ENCODE measurements around the gene CALN1.
"Not testable (repeated sequence)": the region's sequence is repeated elsewhere in the genome, so short reads cannot be mapped to it uniquely, and the experiment has no call there.

CALN1 gene

GRCh38 chr7:72077786-72078185, 334.4 kb downstream of the CALN1 start:
- DNase-seq: no peak
- peaks cover 0 to 14% (median 3%) of the 10 kb centered on the region in 4 experiments for H3K36me3 ChIP-seq (ENCODE audit: control insufficient read depth in 4 of 4, insufficient read depth in 4 of 4, low read length in 3 of 4)
- H3K4me3 ChIP-seq (ENCODE audit: control insufficient read depth in 1 of 7, extremely low read depth in 1 of 7, insufficient read depth in 4 of 7, low read depth in 2 of 7, low read length in 6 of 7): no peak overlapping the region
- ChIA-PET POLR2A (no interaction called here), CTCF (no interaction called here)
- no peaks in the 10 kb centered on the region for H3K27me3 ChIP-seq (replicated peaks in 2 of 5; ENCODE audit: control insufficient read depth in 4 of 5, insufficient read depth in 5 of 5, low read length in 4 of 5)
- no peak overlapping the region for H3K27ac ChIP-seq (ENCODE audit: insufficient read depth in 1 of 2, low read depth in 1 of 2, low read length in 2 of 2, poor library complexity in 1 of 2, severe bottlenecking in 2 of 2)
- WGBS (ENCODE audit: insufficient coverage): 88% methylated on average over 3 of the region's 4 CpGs
- peaks cover 9 to 46% (median 34%) of the 10 kb centered on the region in 4 experiments for H3K4me1 ChIP-seq (ENCODE audit: control extremely low read depth in 1 of 4, control insufficient read depth in 4 of 4, insufficient read depth in 4 of 4, low read length in 3 of 4)
- H3K9me3 ChIP-seq (ENCODE audit: control extremely low read depth in 1 of 5, control insufficient read depth in 4 of 5, insufficient read depth in 2 of 5, low read depth in 1 of 5, low read length in 4 of 5): peaks cover 0 to 8% (median 0%) of the 10 kb centered on the region in 5 experiments

- Histone ChIP-seq H3K4me3 (ENCODE audit: control insufficient read depth in 1 of 7, extremely low read depth in 1 of 7, insufficient read depth in 4 of 7, low read depth in 2 of 7, low read length in 6 of 7) (no peak overlapping the region), H3K9me3 (ENCODE audit: control extremely low read depth in 1 of 5, control insufficient read depth in 4 of 5, insufficient read depth in 2 of 5, low read depth in 1 of 5, low read length in 4 of 5) (peaks cover 0 to 21% (median 7%) of the 10 kb centered on the region in 5 experiments), H3K36me3 (ENCODE audit: control insufficient read depth in 4 of 4, insufficient read depth in 4 of 4, low read length in 3 of 4) (peaks cover 0 to 8% (median 5%) of the 10 kb centered on the region in 4 experiments), H3K4me1 (ENCODE audit: control extremely low read depth in 1 of 4, control insufficient read depth in 4 of 4, insufficient read depth in 4 of 4, low read length in 3 of 4) (peaks cover 0 to 12% (median 9%) of the 10 kb centered on the region in 4 experiments), H3K27me3 (replicated peaks in 2 of 5; ENCODE audit: control insufficient read depth in 4 of 5, insufficient read depth in 5 of 5, low read length in 4 of 5) (no peaks in the 10 kb centered on the region), H3K27ac (ENCODE audit: insufficient read depth in 1 of 2, low read depth in 1 of 2, low read length in 2 of 2, poor library complexity in 1 of 2, severe bottlenecking in 2 of 2) (no peak overlapping the region)
- peak in 2 of 3 donors; percentile 28 to 50 for DNase-seq
- CTCF ChIA-PET: interaction anchor here (2.3 kb wide), 1 partner anchor 13 kb away, joined by 9 read pairs; no protein-coding TSS in a partner anchor
- POLR2A ChIA-PET: no interaction called here
Observed at GRCh38 chr7:72072901-72073300, 339.2 kb downstream of the CALN1 start.

- peaks cover 0 to 15% (median 7%) of the 10 kb centered on the region in 5 experiments for H3K9me3 ChIP-seq (ENCODE audit: control extremely low read depth in 1 of 5, control insufficient read depth in 4 of 5, insufficient read depth in 2 of 5, low read depth in 1 of 5, low read length in 4 of 5)
- H3K36me3 ChIP-seq (ENCODE audit: control insufficient read depth in 4 of 4, insufficient read depth in 4 of 4, low read length in 3 of 4): peaks cover 0 to 3% (median 0%) of the 10 kb centered on the region in 4 experiments
- H3K4me1 ChIP-seq (ENCODE audit: control extremely low read depth in 1 of 4, control insufficient read depth in 4 of 4, insufficient read depth in 4 of 4, low read length in 3 of 4): peaks cover 0 to 12% (median 9%) of the 10 kb centered on the region in 4 experiments
- H3K27me3 ChIP-seq (replicated peaks in 2 of 5; ENCODE audit: control insufficient read depth in 4 of 5, insufficient read depth in 5 of 5, low read length in 4 of 5): no peaks in the 10 kb centered on the region
- ChIA-PET CTCF (interaction anchor here (0.6 to 1.4 kb wide), 2 partner anchors 15 to 250 kb away, joined by 3 read pairs; no protein-coding TSS in a partner anchor), POLR2A (no interaction called here)
- no peak overlapping the region for H3K27ac ChIP-seq (ENCODE audit: insufficient read depth in 1 of 2, low read depth in 1 of 2, low read length in 2 of 2, poor library complexity in 1 of 2, severe bottlenecking in 2 of 2)
- no peak overlapping the region for H3K4me3 ChIP-seq (ENCODE audit: control insufficient read depth in 1 of 7, extremely low read depth in 1 of 7, insufficient read depth in 4 of 7, low read depth in 2 of 7, low read length in 6 of 7)
- peak in 1 of 3 donors; percentile 38 for DNase-seq
Observed at GRCh38 chr7:72069263-72069662, 342.9 kb downstream of the CALN1 start.

- H3K9me3 ChIP-seq (ENCODE audit: control extremely low read depth in 1 of 5, control insufficient read depth in 4 of 5, insufficient read depth in 2 of 5, low read depth in 1 of 5, low read length in 4 of 5); DNase-seq; H3K4me1 ChIP-seq (ENCODE audit: control extremely low read depth in 1 of 4, control insufficient read depth in 4 of 4, insufficient read depth in 4 of 4, low read length in 3 of 4); H3K27me3 ChIP-seq (replicated peaks in 2 of 5; ENCODE audit: control insufficient read depth in 4 of 5, insufficient read depth in 5 of 5, low read length in 4 of 5); H3K36me3 ChIP-seq (ENCODE audit: control insufficient read depth in 4 of 4, insufficient read depth in 4 of 4, low read length in 3 of 4); POLR2A ChIA-PET; H3K27ac ChIP-seq (ENCODE audit: insufficient read depth in 1 of 2, low read depth in 1 of 2, low read length in 2 of 2, poor library complexity in 1 of 2, severe bottlenecking in 2 of 2); H3K4me3 ChIP-seq (ENCODE audit: control insufficient read depth in 1 of 7, extremely low read depth in 1 of 7, insufficient read depth in 4 of 7, low read depth in 2 of 7, low read length in 6 of 7): not testable (repeated sequence)
- CTCF ChIA-PET: interaction anchor here (2.5 kb wide), 1 partner anchor 15 kb away, joined by 6 read pairs; no protein-coding TSS in a partner anchor
- WGBS (ENCODE audit: insufficient coverage): no CpG with 5 or more reads among the region's 1 CpG
Observed at GRCh38 chr7:72065764-72066163, 346.4 kb downstream of the CALN1 start.

GRCh38 chr7:72064916-72065315, 347.2 kb downstream of the CALN1 start:
- CTCF ChIA-PET: no interaction called here
- Histone ChIP-seq H3K9me3 (ENCODE audit: control extremely low read depth in 1 of 5, control insufficient read depth in 4 of 5, insufficient read depth in 2 of 5, low read depth in 1 of 5, low read length in 4 of 5) (peaks cover 0 to 9% (median 4%) of the 10 kb centered on the region in 5 experiments), H3K27ac (ENCODE audit: insufficient read depth in 1 of 2, low read depth in 1 of 2, low read length in 2 of 2, poor library complexity in 1 of 2, severe bottlenecking in 2 of 2) (no peak overlapping the region), H3K4me3 (ENCODE audit: control insufficient read depth in 1 of 7, extremely low read depth in 1 of 7, insufficient read depth in 4 of 7, low read depth in 2 of 7, low read length in 6 of 7) (no peak overlapping the region), H3K4me1 (ENCODE audit: control extremely low read depth in 1 of 4, control insufficient read depth in 4 of 4, insufficient read depth in 4 of 4, low read length in 3 of 4) (peaks cover 3 to 6% (median 4%) of the 10 kb centered on the region in 4 experiments), H3K36me3 (ENCODE audit: control insufficient read depth in 4 of 4, insufficient read depth in 4 of 4, low read length in 3 of 4) (peaks cover 0 to 2% (median 0%) of the 10 kb centered on the region in 4 experiments), H3K27me3 (replicated peaks in 2 of 5; ENCODE audit: control insufficient read depth in 4 of 5, insufficient read depth in 5 of 5, low read length in 4 of 5) (no peaks in the 10 kb centered on the region)
- POLR2A ChIA-PET: no interaction called here
- no peak for DNase-seq

GRCh38 chr7:72063330-72063729, 348.8 kb downstream of the CALN1 start:
- Histone ChIP-seq H3K4me3 (ENCODE audit: control insufficient read depth in 1 of 7, extremely low read depth in 1 of 7, insufficient read depth in 4 of 7, low read depth in 2 of 7, low read length in 6 of 7) (no peak overlapping the region), H3K27ac (ENCODE audit: insufficient read depth in 1 of 2, low read depth in 1 of 2, low read length in 2 of 2, poor library complexity in 1 of 2, severe bottlenecking in 2 of 2) (no peak overlapping the region), H3K4me1 (ENCODE audit: control extremely low read depth in 1 of 4, control insufficient read depth in 4 of 4, insufficient read depth in 4 of 4, low read length in 3 of 4) (peaks cover 12 to 21% (median 16%) of the 10 kb centered on the region in 4 experiments), H3K36me3 (ENCODE audit: control insufficient read depth in 4 of 4, insufficient read depth in 4 of 4, low read length in 3 of 4) (peaks cover 0 to 2% (median 0%) of the 10 kb centered on the region in 4 experiments), H3K27me3 (replicated peaks in 2 of 5; ENCODE audit: control insufficient read depth in 4 of 5, insufficient read depth in 5 of 5, low read length in 4 of 5) (no peaks in the 10 kb centered on the region), H3K9me3 (ENCODE audit: control extremely low read depth in 1 of 5, control insufficient read depth in 4 of 5, insufficient read depth in 2 of 5, low read depth in 1 of 5, low read length in 4 of 5) (peaks cover 0 to 9% (median 4%) of the 10 kb centered on the region in 5 experiments)
- ChIA-PET CTCF (interaction anchor here (0.6 to 1.4 kb wide), 3 partner anchors 10 to 200 kb away, joined by 3 to 4 read pairs (median 3); no protein-coding TSS in a partner anchor), POLR2A (no interaction called here)
- DNase-seq: no peak

- Histone ChIP-seq H3K4me3 (ENCODE audit: control insufficient read depth in 1 of 7, extremely low read depth in 1 of 7, insufficient read depth in 4 of 7, low read depth in 2 of 7, low read length in 6 of 7) (no peak overlapping the region), H3K27ac (ENCODE audit: insufficient read depth in 1 of 2, low read depth in 1 of 2, low read length in 2 of 2, poor library complexity in 1 of 2, severe bottlenecking in 2 of 2) (no peak overlapping the region), H3K27me3 (replicated peaks in 2 of 5; ENCODE audit: control insufficient read depth in 4 of 5, insufficient read depth in 5 of 5, low read length in 4 of 5) (no peaks in the 10 kb centered on the region), H3K9me3 (ENCODE audit: control extremely low read depth in 1 of 5, control insufficient read depth in 4 of 5, insufficient read depth in 2 of 5, low read depth in 1 of 5, low read length in 4 of 5) (peaks cover 0 to 9% (median 4%) of the 10 kb centered on the region in 5 experiments), H3K4me1 (ENCODE audit: control extremely low read depth in 1 of 4, control insufficient read depth in 4 of 4, insufficient read depth in 4 of 4, low read length in 3 of 4) (peaks cover 15 to 27% (median 21%) of the 10 kb centered on the region in 4 experiments), H3K36me3 (ENCODE audit: control insufficient read depth in 4 of 4, insufficient read depth in 4 of 4, low read length in 3 of 4) (peaks cover 0 to 2% (median 0%) of the 10 kb centered on the region in 4 experiments)
- no CpG with 5 or more reads among the region's 1 CpG for WGBS (ENCODE audit: insufficient coverage)
- ChIA-PET CTCF (interaction anchor here (0.6 kb wide), 1 partner anchor 199 kb away, joined by 3 read pairs; no protein-coding TSS in a partner anchor), POLR2A (no interaction called here)
- no peak for DNase-seq
Observed at GRCh38 chr7:72062666-72063065, 349.5 kb downstream of the CALN1 start.
